ENCODE data around the gene PLK2. TPM values are rescaled to one million over a fixed set of nuclear protein-coding genes. Genes with fewer than 3 reads are reported as not detected.

The PLK2 gene
- total RNA-seq, 5 donors from 2014 or later (not counting 1 experiment from before 2014, with no cell fraction given), result 5.9 to 32.1 (median 10.3) TPM

GRCh38 chr5:58496488-58496887, 36.6 kb upstream of the PLK2 start:
- H3K27me3 ChIP-seq (replicated peaks in 1 of 2; ENCODE audit: control insufficient read depth in 2 of 2, extremely low read depth in 1 of 2, insufficient read depth in 2 of 2, low read length in 1 of 2), result no peaks in the 10 kb centered on the region
- 80% methylated on average over 3 of the region's 3 CpGs for WGBS (ENCODE audit: insufficient coverage)
- Mint-ChIP-seq H3K4me1 (peaks cover 5 to 11% (median 7%) of the 10 kb centered on the region in 3 donors), H3K4me3 (no peak overlapping the region), H3K27me3 (peaks cover 0 to 4% of the 10 kb centered on the region in 2 donors), H3K36me3 (no peaks in the 10 kb centered on the region), H3K9me3 (no peaks in the 10 kb centered on the region), H3K27ac (no peak overlapping the region)
- ChIA-PET POLR2A (no interaction called here), CTCF (no interaction called here)
- H3K27ac ChIP-seq (ENCODE audit: low read length), result no peak overlapping the region
- H3K4me3 ChIP-seq (ENCODE audit: control insufficient read depth in 1 of 2, extremely low read depth in 1 of 2, low read length in 1 of 2), result no peak overlapping the region
- DNase-seq, result no peak
- peaks cover 0 to 7% of the 10 kb centered on the region in 2 experiments for H3K4me1 ChIP-seq (ENCODE audit: control insufficient read depth in 1 of 2, extremely low read depth in 1 of 2, insufficient read depth in 2 of 2, low read length in 2 of 2)
- ATAC-seq (replicated peaks in 1 of 4), result no peak
- no peaks in the 10 kb centered on the region for H3K9me3 ChIP-seq
- no peaks in the 10 kb centered on the region for H3K36me3 ChIP-seq (ENCODE audit: control insufficient read depth in 2 of 2, extremely low read depth in 1 of 2, insufficient read depth in 1 of 2, low read length in 1 of 2)

GRCh38 chr5:58493141-58493540, 33.3 kb upstream of the PLK2 start:
- H3K36me3 Mint-ChIP-seq, result no peaks in the 10 kb centered on the region
- DNase-seq, result no peak
- H3K9me3 Mint-ChIP-seq, result no peaks in the 10 kb centered on the region
- H3K9me3 ChIP-seq, result no peaks in the 10 kb centered on the region
- peaks cover 0 to 4% of the 10 kb centered on the region in 2 experiments for H3K4me1 ChIP-seq (ENCODE audit: control insufficient read depth in 1 of 2, extremely low read depth in 1 of 2, insufficient read depth in 2 of 2, low read length in 2 of 2)
- no peak overlapping the region for H3K4me3 ChIP-seq (ENCODE audit: control insufficient read depth in 1 of 2, extremely low read depth in 1 of 2, low read length in 1 of 2)
- no peak overlapping the region for H3K27ac ChIP-seq (ENCODE audit: low read length)
- no peak for ATAC-seq (replicated peaks in 1 of 4)
- peaks cover 3 to 5% (median 4%) of the 10 kb centered on the region in 3 donors for H3K4me1 Mint-ChIP-seq
- H3K27ac Mint-ChIP-seq, result no peak overlapping the region
- H3K27me3 Mint-ChIP-seq, result peaks cover 11 to 15% of the 10 kb centered on the region in 2 donors
- POLR2A ChIA-PET, result no interaction called here
- H3K27me3 ChIP-seq (replicated peaks in 1 of 2; ENCODE audit: control insufficient read depth in 2 of 2, extremely low read depth in 1 of 2, insufficient read depth in 2 of 2, low read length in 1 of 2), result peaks cover 0 to 2% of the 10 kb centered on the region in 2 experiments
- CTCF ChIA-PET, result interaction anchor here in 1 of 2 donors (0.5 kb wide), 1 partner anchor 13 kb away, joined by 4 read pairs; no protein-coding TSS in a partner anchor
- H3K36me3 ChIP-seq (ENCODE audit: control insufficient read depth in 2 of 2, extremely low read depth in 1 of 2, insufficient read depth in 1 of 2, low read length in 1 of 2), result no peaks in the 10 kb centered on the region
- H3K4me3 Mint-ChIP-seq, result no peak overlapping the region

- Mint-ChIP-seq H3K9me3 (no peaks in the 10 kb centered on the region), H3K27ac (no peak within 1 kb of the TSS), H3K27me3 (peaks cover 11 to 13% of the 10 kb centered on the region in 2 donors), H3K4me3 (peak within 1 kb of the TSS in 2 of 3 donors; percentile 38 to 49), H3K4me1 (peaks cover 3 to 5% (median 4%) of the 10 kb centered on the region in 3 donors), H3K36me3 (no peaks in the 10 kb centered on the region)
- H3K27ac ChIP-seq (ENCODE audit: low read length), result no peak within 1 kb of the TSS
- no peak within 1 kb of the TSS for H3K4me3 ChIP-seq (ENCODE audit: control insufficient read depth in 1 of 2, extremely low read depth in 1 of 2, low read length in 1 of 2)
- ChIA-PET POLR2A (no interaction called here), CTCF (interaction anchor here in 1 of 2 donors (0.5 kb wide), 1 partner anchor 13 kb away, joined by 5 read pairs; no protein-coding TSS in a partner anchor)
- H3K27me3 ChIP-seq (replicated peaks in 1 of 2; ENCODE audit: control insufficient read depth in 2 of 2, extremely low read depth in 1 of 2, insufficient read depth in 2 of 2, low read length in 1 of 2), result peaks cover 0 to 2% of the 10 kb centered on the region in 2 experiments
- 33% methylated on average over 1 of the region's 6 CpGs for WGBS (ENCODE audit: insufficient coverage)
- DNase-seq, result peak in 1 of 35 experiments; percentile 2
- ATAC-seq (replicated peaks in 1 of 4), result peak in 1 of 4 experiments; percentile 29
- peaks cover 0 to 4% of the 10 kb centered on the region in 2 experiments for H3K4me1 ChIP-seq (ENCODE audit: control insufficient read depth in 1 of 2, extremely low read depth in 1 of 2, insufficient read depth in 2 of 2, low read length in 2 of 2)
- no peaks in the 10 kb centered on the region for H3K36me3 ChIP-seq (ENCODE audit: control insufficient read depth in 2 of 2, extremely low read depth in 1 of 2, insufficient read depth in 1 of 2, low read length in 1 of 2)
- H3K9me3 ChIP-seq, result no peaks in the 10 kb centered on the region
These were observed 31.5 kb upstream of the PLK2 start, which contains the start of gene GAPT for GRCh38 chr5:58491216-58491892. TSS of gene GAPT (plus strand) at chr5:58491435. CDS start at chr5:58494537, 3,102 bp downstream.

GRCh38 chr5:58490402-58491050, 30.6 kb upstream of the PLK2 start:
- Histone ChIP-seq H3K27ac (ENCODE audit: low read length) (no peak overlapping the region), H3K4me3 (ENCODE audit: control insufficient read depth in 1 of 2, extremely low read depth in 1 of 2, low read length in 1 of 2) (no peak overlapping the region), H3K4me1 (ENCODE audit: control insufficient read depth in 1 of 2, extremely low read depth in 1 of 2, insufficient read depth in 2 of 2, low read length in 2 of 2) (peaks cover 0 to 4% of the 10 kb centered on the region in 2 experiments), H3K27me3 (replicated peaks in 1 of 2; ENCODE audit: control insufficient read depth in 2 of 2, extremely low read depth in 1 of 2, insufficient read depth in 2 of 2, low read length in 1 of 2) (peaks cover 0 to 2% of the 10 kb centered on the region in 2 experiments), H3K36me3 (ENCODE audit: control insufficient read depth in 2 of 2, extremely low read depth in 1 of 2, insufficient read depth in 1 of 2, low read length in 1 of 2) (no peaks in the 10 kb centered on the region), H3K9me3 (no peaks in the 10 kb centered on the region)
- Mint-ChIP-seq H3K36me3 (no peaks in the 10 kb centered on the region), H3K9me3 (no peaks in the 10 kb centered on the region), H3K4me3 (no peak overlapping the region), H3K27me3 (peaks cover 11 to 13% of the 10 kb centered on the region in 2 donors), H3K4me1 (peaks cover 3 to 5% (median 4%) of the 10 kb centered on the region in 3 donors), H3K27ac (no peak overlapping the region)
- ChIA-PET CTCF (interaction anchor here in 1 of 2 donors (0.5 kb wide), 1 partner anchor 12 kb away, joined by 5 read pairs; no protein-coding TSS in a partner anchor), POLR2A (no interaction called here)
- no peak for DNase-seq
- no peak for ATAC-seq (replicated peaks in 1 of 4)
- 35% methylated on average over 2 of the region's 4 CpGs for WGBS (ENCODE audit: insufficient coverage)

GRCh38 chr5:58486290-58486689, 26.4 kb upstream of the PLK2 start:
- ChIA-PET POLR2A (no interaction called here), CTCF (interaction anchor here in 1 of 2 donors (0.7 kb wide), 1 partner anchor 973 kb away, joined by 4 read pairs; no protein-coding TSS in a partner anchor)
- no peaks in the 10 kb centered on the region for H3K9me3 ChIP-seq
- H3K27ac ChIP-seq (ENCODE audit: low read length), result no peak overlapping the region
- no CpG with 5 or more reads among the region's 1 CpG for WGBS (ENCODE audit: insufficient coverage)
- Mint-ChIP-seq H3K9me3 (no peaks in the 10 kb centered on the region), H3K4me1 (peaks cover 1 to 3% (median 3%) of the 10 kb centered on the region in 3 donors), H3K27me3 (peaks cover 11 to 12% of the 10 kb centered on the region in 2 donors), H3K36me3 (no peaks in the 10 kb centered on the region), H3K4me3 (no peak overlapping the region), H3K27ac (no peak overlapping the region)
- no peak overlapping the region for H3K4me3 ChIP-seq (ENCODE audit: control insufficient read depth in 1 of 2, extremely low read depth in 1 of 2, low read length in 1 of 2)
- ATAC-seq (replicated peaks in 1 of 4) (no peak), DNase-seq (no peak)
- H3K4me1 ChIP-seq (ENCODE audit: control insufficient read depth in 1 of 2, extremely low read depth in 1 of 2, insufficient read depth in 2 of 2, low read length in 2 of 2), result peaks cover 0 to 4% of the 10 kb centered on the region in 2 experiments
- no peaks in the 10 kb centered on the region for H3K36me3 ChIP-seq (ENCODE audit: control insufficient read depth in 2 of 2, extremely low read depth in 1 of 2, insufficient read depth in 1 of 2, low read length in 1 of 2)
- peaks cover 0 to 2% of the 10 kb centered on the region in 2 experiments for H3K27me3 ChIP-seq (replicated peaks in 1 of 2; ENCODE audit: control insufficient read depth in 2 of 2, extremely low read depth in 1 of 2, insufficient read depth in 2 of 2, low read length in 1 of 2)

GRCh38 chr5:58484505-58484904, 24.6 kb upstream of the PLK2 start:
- ATAC-seq (replicated peaks in 1 of 4) (no peak), DNase-seq (no peak)
- H3K4me3 Mint-ChIP-seq, result no peak overlapping the region
- H3K27ac Mint-ChIP-seq, result no peak overlapping the region
- no peaks in the 10 kb centered on the region for H3K36me3 ChIP-seq (ENCODE audit: control insufficient read depth in 2 of 2, extremely low read depth in 1 of 2, insufficient read depth in 1 of 2, low read length in 1 of 2)
- H3K27me3 Mint-ChIP-seq, result peaks cover 3 to 10% of the 10 kb centered on the region in 2 donors
- ChIA-PET POLR2A (no interaction called here), CTCF (no interaction called here)
- no peaks in the 10 kb centered on the region for H3K36me3 Mint-ChIP-seq
- H3K27ac ChIP-seq (ENCODE audit: low read length), result no peak overlapping the region
- peaks cover 0 to 2% of the 10 kb centered on the region in 2 experiments for H3K27me3 ChIP-seq (replicated peaks in 1 of 2; ENCODE audit: control insufficient read depth in 2 of 2, extremely low read depth in 1 of 2, insufficient read depth in 2 of 2, low read length in 1 of 2)
- H3K9me3 ChIP-seq, result no peaks in the 10 kb centered on the region
- no peaks in the 10 kb centered on the region for H3K4me1 Mint-ChIP-seq
- no peak overlapping the region for H3K4me3 ChIP-seq (ENCODE audit: control insufficient read depth in 1 of 2, extremely low read depth in 1 of 2, low read length in 1 of 2)
- H3K4me1 ChIP-seq (ENCODE audit: control insufficient read depth in 1 of 2, extremely low read depth in 1 of 2, insufficient read depth in 2 of 2, low read length in 2 of 2), result no peaks in the 10 kb centered on the region
- no peaks in the 10 kb centered on the region for H3K9me3 Mint-ChIP-seq
- WGBS (ENCODE audit: insufficient coverage), result 88% methylated on average over 4 of the region's 4 CpGs

Data from T-cell (primary cell).